Upper lobe of left lung (tissue), 6 donors: ENCODE data around the gene OTOS. TPM values are rescaled to one million over a fixed set of nuclear protein-coding genes. Genes with fewer than 3 reads are reported as not detected.

Experiments
- ATAC-seq, 2 donors: fragments of 200-7000 bp; cut with Tn5 transposase; one replicate each; pipeline ENCODE4 v1.9.1; 2022; ENCODE audit warnings: mild to moderate bottlenecking in 2 of 2, moderate library complexity in 2 of 2; ENCODE audit not compliant: low FRiP score in 2 of 2
- DNase-seq, 2 donors: peaks; one replicate each; pipeline ENCODE4 v3.0.0-alpha.2; 2019 to 2020
- H3K27ac ChIP-seq, 4 donors: fragments of 200-600 bp; sonication (generic); one replicate each; pipeline ENCODE4 v1.5.1; 2016 to 2019
- H3K27me3 ChIP-seq, 4 donors: fragments of 200-600 bp; sonication (generic); one replicate each; pipeline ENCODE4 v1.5.1; 2017 to 2019
- H3K36me3 ChIP-seq, 4 donors: fragments of 200-600 bp; sonication (generic); one replicate each; pipeline ENCODE4 v1.5.1; 2016 to 2019
- H3K4me1 ChIP-seq, 4 donors: fragments of 200-600 bp; sonication (generic); one replicate each; pipeline ENCODE4 v1.5.1; 2018 to 2019
- H3K4me3 ChIP-seq, 4 donors: fragments of 200-600 bp; sonication (generic); one replicate each; pipeline ENCODE4 v1.5.1; 2017 to 2019; ENCODE audit warnings: mild to moderate bottlenecking in 2 of 4, moderate library complexity in 1 of 4
- H3K9me3 ChIP-seq, 4 donors: fragments of 200-600 bp; sonication (generic); one replicate each; pipeline ENCODE4 v1.5.1; 2018 to 2019
- EP300 ChIP-seq, 4 donors: sonication (generic); formaldehyde crosslinking; IDR thresholded peaks; one replicate each; pipeline ENCODE4 v1.5.1; 2017; ENCODE audit warnings: antibody characterized with exemption in 4 of 4, control low read depth in 2 of 4
- POLR2A ChIP-seq, 4 donors: fragments of 450-650 bp; IDR thresholded peaks; one replicate each; pipeline ENCODE4 v1.5.1; 2016 to 2017; ENCODE audit warnings: antibody characterized with exemption in 4 of 4, mild to moderate bottlenecking in 2 of 4
- POLR2AphosphoS5 ChIP-seq, 2 donors: sonication (generic); formaldehyde crosslinking; IDR thresholded peaks; one replicate each; pipeline ENCODE4 v1.5.1; 2017; ENCODE audit warnings: antibody characterized with exemption in 2 of 2
- WGBS, 2 donors: methylation state at CpG; one replicate each; pipeline ENCODE4 v1.1.5; 2017 to 2018; 5-methylcytosine and 5-hydroxymethylcytosine counted together
- total RNA-seq, 6 donors: library from RNA; depleted of rRNA in 4 of 6; stranded (reverse); fragments of >200 nt in 4 of 6; gene quantifications; one replicate each; pipeline versions ENCODE4 v1.1.0 to v1.2.1, GENCODE V29; 2016 to 2021
- TF ChIP-seq, protein P1 (sequence below), 6 experiments: fragments of 450-650 bp in 4 of 6; fragments of 200-600 bp in 2 of 6; sonication (generic) in 2 of 6; IDR thresholded peaks; one replicate each; pipeline ENCODE4 v1.5.1; 2016 to 2019; ENCODE audit warnings: antibody characterized with exemption in 6 of 6
- donor health status: DM: no; HTN: no; CAD: no; lungs with moderate emphysema.
- donor health status: DM: no; HTN: yes; CAD: no; lungs with severe emphysema.

The OTOS gene
- not detected for total RNA-seq

GRCh38 chr2:240140511-240140910 is at the start of gene OTOS:
OTOS (minus strand) TSS chr2:240140658; CDS start chr2:240140326, 332 bp downstream.
- WGBS, 2 donors, result 35 to 61% methylated on average over 5 of the region's 5 CpGs
- Histone ChIP-seq H3K9me3 (no peaks in the 10 kb centered on the region), H3K36me3 (no peaks in the 10 kb centered on the region), H3K4me1 (peaks cover 5 to 17% (median 8%) of the 10 kb centered on the region in 4 donors), H3K4me3 (no peak within 1 kb of the TSS), H3K27ac (no peak within 1 kb of the TSS), H3K27me3 (no peaks in the 10 kb centered on the region)
- TF ChIP-seq EP300 (IDR thresholded peaks at IDR 0.05) (no peak), POLR2A (IDR thresholded peaks at IDR 0.05) (no peak), POLR2AphosphoS5 (IDR thresholded peaks at IDR 0.05) (no peak)
- TF ChIP-seq, protein P1, sequence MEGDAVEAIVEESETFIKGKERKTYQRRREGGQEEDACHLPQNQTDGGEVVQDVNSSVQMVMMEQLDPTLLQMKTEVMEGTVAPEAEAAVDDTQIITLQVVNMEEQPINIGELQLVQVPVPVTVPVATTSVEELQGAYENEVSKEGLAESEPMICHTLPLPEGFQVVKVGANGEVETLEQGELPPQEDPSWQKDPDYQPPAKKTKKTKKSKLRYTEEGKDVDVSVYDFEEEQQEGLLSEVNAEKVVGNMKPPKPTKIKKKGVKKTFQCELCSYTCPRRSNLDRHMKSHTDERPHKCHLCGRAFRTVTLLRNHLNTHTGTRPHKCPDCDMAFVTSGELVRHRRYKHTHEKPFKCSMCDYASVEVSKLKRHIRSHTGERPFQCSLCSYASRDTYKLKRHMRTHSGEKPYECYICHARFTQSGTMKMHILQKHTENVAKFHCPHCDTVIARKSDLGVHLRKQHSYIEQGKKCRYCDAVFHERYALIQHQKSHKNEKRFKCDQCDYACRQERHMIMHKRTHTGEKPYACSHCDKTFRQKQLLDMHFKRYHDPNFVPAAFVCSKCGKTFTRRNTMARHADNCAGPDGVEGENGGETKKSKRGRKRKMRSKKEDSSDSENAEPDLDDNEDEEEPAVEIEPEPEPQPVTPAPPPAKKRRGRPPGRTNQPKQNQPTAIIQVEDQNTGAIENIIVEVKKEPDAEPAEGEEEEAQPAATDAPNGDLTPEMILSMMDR (IDR thresholded peaks at IDR 0.05), result no peak
- ATAC-seq (no peak), DNase-seq (no peak)

GRCh38 chr2:240189686-240190085 is 49.2 kb upstream of the OTOS start:
- Histone ChIP-seq H3K27me3 (no peaks in the 10 kb centered on the region), H3K4me1 (no peaks in the 10 kb centered on the region), H3K36me3 (no peaks in the 10 kb centered on the region), H3K27ac (no peak overlapping the region), H3K4me3 (no peak overlapping the region), H3K9me3 (no peaks in the 10 kb centered on the region)
- ATAC-seq, result no peak
- no peak for DNase-seq
- 77 to 79% methylated on average over 3 to 4 of the region's 4 CpGs for WGBS, 2 donors
- TF ChIP-seq EP300 (IDR thresholded peaks at IDR 0.05) (no peak), POLR2A (IDR thresholded peaks at IDR 0.05) (no peak), POLR2AphosphoS5 (IDR thresholded peaks at IDR 0.05) (no peak)
- TF ChIP-seq, protein P1 (IDR thresholded peaks at IDR 0.05), result no peak

DNA sequence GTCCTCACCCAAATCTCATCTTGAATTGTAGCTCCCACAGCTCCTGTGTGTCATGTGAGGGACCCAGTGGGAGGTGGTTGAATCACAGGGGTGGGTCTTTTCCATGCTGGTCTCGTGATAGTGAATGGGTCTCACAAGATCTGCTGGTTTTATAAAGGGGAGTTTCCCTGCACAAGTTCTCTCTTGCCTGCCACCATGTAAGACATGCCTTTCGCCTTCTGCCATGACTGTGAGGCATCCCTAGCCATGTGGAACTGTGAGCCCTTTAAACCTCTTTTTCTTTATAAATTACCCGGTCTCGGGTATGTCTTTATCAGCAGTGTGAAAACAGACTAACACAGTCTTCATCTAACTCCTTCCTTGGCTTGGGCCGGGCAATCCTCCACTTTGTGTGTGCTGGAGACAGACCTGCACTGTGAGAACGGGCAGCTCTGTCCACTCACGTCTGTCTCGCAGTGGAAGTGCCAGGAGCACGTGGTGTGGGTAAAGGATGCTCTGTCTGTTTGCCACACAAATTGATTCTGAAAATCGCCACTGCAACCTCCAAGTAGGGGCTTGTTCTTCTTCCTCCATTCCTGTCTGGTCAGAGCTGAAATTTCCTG is 47.6 kb upstream of the OTOS start:
- Histone ChIP-seq H3K4me1 (no peaks in the 10 kb centered on the region), H3K36me3 (no peaks in the 10 kb centered on the region), H3K27ac (no peak overlapping the region), H3K27me3 (no peaks in the 10 kb centered on the region), H3K9me3 (no peaks in the 10 kb centered on the region), H3K4me3 (no peak overlapping the region)
- WGBS, 2 donors, result 71 to 85% methylated on average over 10 of the region's 10 CpGs
- no peak for DNase-seq
- no peak for ATAC-seq
- TF ChIP-seq, protein P1 (IDR thresholded peaks at IDR 0.05), result no peak

- no peak for ATAC-seq
- Histone ChIP-seq H3K27ac (no peak overlapping the region), H3K36me3 (no peaks in the 10 kb centered on the region), H3K4me3 (no peak overlapping the region), H3K4me1 (no peaks in the 10 kb centered on the region), H3K9me3 (no peaks in the 10 kb centered on the region), H3K27me3 (no peaks in the 10 kb centered on the region)
- TF ChIP-seq, protein P1 (IDR thresholded peaks at IDR 0.05), result no peak
- TF ChIP-seq EP300 (IDR thresholded peaks at IDR 0.05) (no peak), POLR2AphosphoS5 (IDR thresholded peaks at IDR 0.05) (no peak), POLR2A (IDR thresholded peaks at IDR 0.05) (no peak)
- no peak for DNase-seq
- 89 to 93% methylated on average over 7 of the region's 7 CpGs for WGBS, 2 donors
These were observed 45.8 kb upstream of the OTOS start for GRCh38 chr2:240186191-240186725.

DNA sequence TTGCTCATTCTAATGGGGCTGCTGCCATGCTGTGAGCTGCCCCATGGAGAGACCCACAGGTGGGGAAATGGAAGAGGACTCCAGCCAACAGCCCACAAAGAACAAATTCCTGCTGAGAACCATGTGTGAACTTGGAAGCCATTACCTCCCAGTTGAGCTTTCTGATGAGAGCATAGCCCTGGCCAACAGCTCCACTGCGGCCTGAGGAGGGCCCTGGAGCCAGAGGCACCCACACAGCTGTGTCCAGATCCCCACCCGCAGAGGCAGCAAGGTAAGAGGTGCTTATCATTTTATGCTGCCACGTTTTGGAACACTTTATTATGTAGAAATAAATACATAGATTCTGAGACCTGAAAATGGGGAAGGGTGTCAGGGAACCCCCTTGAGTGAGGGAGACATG is 44.2 kb upstream of the OTOS start:
- Histone ChIP-seq H3K4me3 (no peak overlapping the region), H3K4me1 (no peaks in the 10 kb centered on the region), H3K27ac (no peak overlapping the region), H3K27me3 (no peaks in the 10 kb centered on the region), H3K36me3 (no peaks in the 10 kb centered on the region), H3K9me3 (no peaks in the 10 kb centered on the region)
- WGBS, 2 donors, result 22 to 60% methylated on average over 2 to 3 of the region's 3 CpGs
- no peak for TF ChIP-seq POLR2A (IDR thresholded peaks at IDR 0.05)
- TF ChIP-seq, protein P1 (IDR thresholded peaks at IDR 0.05), result no peak
- no peak for TF ChIP-seq POLR2AphosphoS5 (IDR thresholded peaks at IDR 0.05)
- no peak for TF ChIP-seq EP300 (IDR thresholded peaks at IDR 0.05)
- no peak for ATAC-seq
- no peak for DNase-seq
